IMR-90 (cell line): ENCODE data around the gene TECPR2. TPM values are rescaled to one million over a fixed set of nuclear protein-coding genes. Genes with fewer than 3 reads are reported as not detected.

Experiments
- ATAC-seq: fragments of 200-7000 bp; cut with Tn5 transposase; 2 replicates; pipeline ENCODE4 v1.9.1; 2020; ENCODE audit warnings: low read depth, mild to moderate bottlenecking, moderate library complexity
- BruUV-seq: library from RNA; stranded (reverse); fragments of 400-500 nt; replicated peaks from 2 replicates; lab custom pipeline; 2021; lab: Mats Ljungman, UMichigan
- CTCF ChIA-PET: fragments of 300-600 bp; formaldehyde crosslinking; extraction: SDS; loops from one replicate; lab custom pipeline; 2021; ENCODE audit warnings: antibody characterized with exemption; lab: Yijun Ruan, JAX
- POLR2A ChIA-PET: fragments of 300-600 bp; sonication (Branson Sonifier 250); formaldehyde crosslinking; loops from one replicate; lab custom pipeline; 2022; ENCODE audit warnings: antibody characterized with exemption; ENCODE audit not compliant: unreplicated experiment; lab: Charles Lee
- DNase-seq: peaks from one replicate; pipeline ENCODE4 v3.0.0; 2013
- H2AFZ ChIP-seq: replicated peaks from 2 replicates; pipeline ENCODE3; 2013; ENCODE audit warnings: low read length, mild to moderate bottlenecking; ENCODE audit not compliant: poor library complexity
- H2AK5ac ChIP-seq: 2 replicates; pipeline ENCODE4 v1.6.1; 2013; ENCODE audit warnings: low read depth, low read length, inconsistent platforms
- H2AK9ac ChIP-seq: replicated peaks from 2 replicates; pipeline ENCODE3; 2013; ENCODE audit warnings: mild to moderate bottlenecking, low read depth, low read length, moderate library complexity; ENCODE audit not compliant: poor library complexity
- H2BK120ac ChIP-seq: 2 replicates; pipeline ENCODE4 v1.6.1; 2013; ENCODE audit warnings: low read depth, low read length, inconsistent platforms
- H2BK15ac ChIP-seq: 3 replicates; pipeline ENCODE4 v1.6.1; 2013; ENCODE audit warnings: low read depth, low read length, inconsistent platforms
- H2BK20ac ChIP-seq: 2 replicates; pipeline ENCODE4 v1.6.1; 2013; ENCODE audit warnings: low read depth, mild to moderate bottlenecking, inconsistent platforms, low read length, moderate library complexity
- H2BK5ac ChIP-seq: 2 replicates; pipeline ENCODE4 v1.6.1; 2013; ENCODE audit warnings: mild to moderate bottlenecking, low read depth, low read length, inconsistent platforms; ENCODE audit not compliant: poor library complexity, severe bottlenecking
- H3K14ac ChIP-seq: replicated peaks from 2 replicates; pipeline ENCODE4 v1.6.1; 2013; ENCODE audit warnings: low read depth, low read length, inconsistent platforms
- H3K18ac ChIP-seq: 2 replicates; pipeline ENCODE4 v1.6.1; 2013; ENCODE audit warnings: low read depth, low read length, control low read depth
- H3K23ac ChIP-seq: 2 replicates; pipeline ENCODE4 v1.6.1; 2013; ENCODE audit warnings: low read depth, low read length, inconsistent platforms
- H3K27ac ChIP-seq: 2 replicates; pipeline ENCODE4 v1.5.1; 2013; ENCODE audit warnings: mild to moderate bottlenecking, control low read depth, low read length; ENCODE audit not compliant: insufficient read depth
- H3K27me3 ChIP-seq: 2 replicates; pipeline ENCODE4 v1.6.1; 2013; ENCODE audit warnings: low read length; ENCODE audit not compliant: control insufficient read depth, insufficient read depth
- H3K36me3 ChIP-seq: 2 replicates; pipeline ENCODE4 v1.6.1; 2013; ENCODE audit warnings: low read length, mixed read lengths; ENCODE audit not compliant: control insufficient read depth, insufficient read depth
- H3K4ac ChIP-seq: 2 replicates; pipeline ENCODE4 v1.6.1; 2013; ENCODE audit warnings: low read depth, low read length, inconsistent platforms
- H3K4me1 ChIP-seq: 2 replicates; pipeline ENCODE4 v1.6.1; 2013; ENCODE audit warnings: low read length, mixed read lengths; ENCODE audit not compliant: control insufficient read depth, insufficient read depth
- H3K4me2 ChIP-seq: 2 replicates; pipeline ENCODE4 v1.6.1; 2013; ENCODE audit warnings: low read depth, mild to moderate bottlenecking, control low read depth, low read length, moderate library complexity
- H3K4me3 ChIP-seq: 2 replicates; pipeline ENCODE4 v1.5.1; 2013; ENCODE audit warnings: low read depth, mild to moderate bottlenecking, control low read depth, low read length, moderate library complexity; ENCODE audit not compliant: insufficient read depth
- H3K56ac ChIP-seq: 2 replicates; pipeline ENCODE4 v1.6.1; 2013; ENCODE audit warnings: low read length, inconsistent platforms; ENCODE audit not compliant: insufficient read depth; ENCODE audit errors: extremely low read depth
- H3K79me1 ChIP-seq, 2 experiments: 2 replicates each; pipeline ENCODE4 v1.6.1; 2013; ENCODE audit warnings: low read length in 2 of 2, inconsistent platforms in 1 of 2, low read depth in 1 of 2
- H3K9ac ChIP-seq: 2 replicates; pipeline ENCODE4 v1.6.1; 2013; ENCODE audit warnings: low read depth, low read length, control low read depth
- H3K9me1 ChIP-seq: 2 replicates; pipeline ENCODE4 v1.6.1; 2013; ENCODE audit warnings: low read length, inconsistent platforms; ENCODE audit not compliant: insufficient read depth
- H3K9me3 ChIP-seq: 2 replicates; pipeline ENCODE4 v1.6.1; 2013; ENCODE audit warnings: low read length; ENCODE audit not compliant: control insufficient read depth, insufficient read depth
- H4K20me1 ChIP-seq: 2 replicates; pipeline ENCODE4 v1.6.1; 2013; ENCODE audit warnings: low read length, inconsistent platforms; ENCODE audit not compliant: insufficient read depth
- H4K5ac ChIP-seq: 2 replicates; pipeline ENCODE4 v1.6.1; 2013; ENCODE audit warnings: mild to moderate bottlenecking, low read depth, low read length, control low read depth
- H4K8ac ChIP-seq, 2 experiments: 2 replicates each; pipeline ENCODE4 v1.6.1; 2013; ENCODE audit warnings: low read depth in 2 of 2, low read length in 2 of 2, control low read depth in 1 of 2, inconsistent platforms in 1 of 2
- H4K91ac ChIP-seq: 2 replicates; pipeline ENCODE4 v1.6.1; 2013; ENCODE audit warnings: low read depth, low read length, inconsistent platforms; ENCODE audit not compliant: insufficient read depth
- FOS ChIP-seq: fragments of 150-350 bp; IDR thresholded peaks from 2 replicates; pipeline ENCODE4 v1.6.1; 2016; ENCODE audit warnings: low read depth, low read length
- MAZ ChIP-seq: IDR thresholded peaks from 2 replicates; pipeline ENCODE4 v1.6.1; 2012; ENCODE audit warnings: low read depth, mild to moderate bottlenecking, low read length, improper control_type of control experiment, moderate library complexity, borderline replicate concordance
- RFX5 ChIP-seq: IDR thresholded peaks from 2 replicates; pipeline ENCODE4 v1.8.0; 2012; ENCODE audit warnings: low read depth, mild to moderate bottlenecking, low read length, moderate library complexity
- WGBS, 2 experiments: methylation state at CpG; one replicate each; pipeline versions ENCODE4 v1.1.5 to v1.1.7; 2013; ENCODE audit warnings: missing lambda C conversion rate in 2 of 2; ENCODE audit not compliant: insufficient read length in 1 of 2; ENCODE audit errors: extremely low coverage in 2 of 2; 5-methylcytosine and 5-hydroxymethylcytosine counted together
- dilution Hi-C: fragments of 300-500 bp; cut with HindIII; formaldehyde crosslinking; loops from one replicate; pipeline ENCODE4 v1.14.3; 2018; ENCODE audit warnings: low sequenced_read_pairs; ENCODE audit not compliant: unreplicated experiment
- in situ Hi-C: fragments of 300-500 bp; cut with MboI; formaldehyde crosslinking; loops from 3 replicates; pipeline ENCODE4 v1.14.3; 2019; ENCODE audit warnings: low sequenced_read_pairs, inconsistent platforms, mixed read lengths
- intact Hi-C: fragments of 100-400 bp; cut with micrococcal nuclease; formaldehyde crosslinking; loops from 2 replicates; pipeline ENCODE4 v1.10.0; 2022
- polyA plus RNA-seq, 3 experiments: library from polyadenylated mRNA; depleted of rRNA; stranded (reverse); fragments of >200 nt; gene quantifications; 2 replicates each; pipeline ENCODE4 v1.2.3, GENCODE V29; 2012; ENCODE audit warnings: low replicate concordance in 1 of 3
- total RNA-seq: library from RNA; depleted of rRNA; stranded (reverse); fragments of >200 nt; gene quantifications from 2 replicates; pipeline ENCODE4 v1.2.3, GENCODE V29; 2012

TECPR2 gene
- total and polyA plus RNA-seq, 2 of the 4 experiments (the other 2 are of a cell fraction) = 9.5 to 11.7 TPM

- no peaks in the 10 kb centered on the region; the same call in 1 of the 2 replicates for H4K20me1 ChIP-seq
- no peak overlapping the region for H2BK120ac ChIP-seq
- H2AK9ac ChIP-seq = no peak overlapping the region
- no peak overlapping the region for H3K18ac ChIP-seq
- no peak for DNase-seq
- peaks cover 4% of the 10 kb centered on the region; the same call in 1 of the 2 replicates for H3K9me1 ChIP-seq
- intact Hi-C loops (no loop called here), dilution Hi-C loops (no loop called here), in situ Hi-C loops (no loop called here)
- no peaks in the 10 kb centered on the region for H3K9me3 ChIP-seq
- no peaks in the 10 kb centered on the region for H3K27me3 ChIP-seq
- no peak overlapping the region for H4K8ac ChIP-seq
- H3K79me1 ChIP-seq = peaks cover 0 to 14% of the 10 kb centered on the region in 2 experiments; a peak in 1 of 4 replicates
- no peak overlapping the region for H2BK20ac ChIP-seq
- WGBS, 2 experiments = no CpG with 5 or more reads among the region's 4 CpGs
- TF ChIP-seq RFX5 = no peak
- no peak for TF ChIP-seq MAZ
- TF ChIP-seq FOS = no peak
- H4K5ac ChIP-seq = no peak overlapping the region
- no peak overlapping the region for H2BK15ac ChIP-seq
- no peak overlapping the region for H2AFZ ChIP-seq
- no TSS peak for BruUV-seq
- no peak overlapping the region for H3K27ac ChIP-seq
- no peak overlapping the region for H3K9ac ChIP-seq
- no peak for ATAC-seq
- peaks cover 1% of the 10 kb centered on the region; the same call in 1 of the 2 replicates for H3K36me3 ChIP-seq
- CTCF ChIA-PET = no interaction called here
- H3K14ac ChIP-seq = no peak overlapping the region
- no peak overlapping the region for H4K91ac ChIP-seq
- H2BK5ac ChIP-seq = no peak overlapping the region
- POLR2A ChIA-PET = no interaction called here
- H3K23ac ChIP-seq = no peak overlapping the region
- H2AK5ac ChIP-seq = no peak overlapping the region
- peaks cover 2% of the 10 kb centered on the region; the same call in 1 of the 2 replicates for H3K4me1 ChIP-seq
- H3K4me3 ChIP-seq = no peak overlapping the region
- H3K4me2 ChIP-seq = no peak overlapping the region
- no peak overlapping the region for H3K56ac ChIP-seq
- no peak overlapping the region for H3K4ac ChIP-seq
Measured at GRCh38 chr14:102481371-102481770, 118.6 kb downstream of the TECPR2 start.
